Esophagus muscularis mucosa (tissue), 4 donors: ENCODE results near the gene HPN. TPM values are rescaled to one million over a fixed set of nuclear protein-coding genes. Genes with fewer than 3 reads are reported as not detected.
A peak's percentile ranks its signal among the peaks of the same experiment; 100 is the strongest.

Source experiments
- DNase-seq: peaks from one replicate; pipeline ENCODE4 v3.0.0-alpha.2; 2017; ENCODE audit errors: extremely low spot score
- H3K27ac ChIP-seq, 4 donors: fragments of 200-600 bp; sonication (generic); replicated peaks in 1 of 4; 1 replicate in 3 of 4; 2 replicates in 1 of 4; pipeline ENCODE4 v1.5.1; 2016 to 2019; ENCODE audit warnings: mild to moderate bottlenecking in 1 of 4
- H3K27me3 ChIP-seq, 4 donors: fragments of 200-600 bp; sonication (generic); one replicate each; pipeline versions ENCODE4 v1.5.1 to v1.6.0; 2016 to 2019
- H3K36me3 ChIP-seq, 4 donors: fragments of 200-600 bp; sonication (generic); one replicate each; pipeline ENCODE4 v1.5.1; 2016 to 2019
- H3K4me1 ChIP-seq, 4 donors: fragments of 200-600 bp; sonication (generic); one replicate each; pipeline ENCODE4 v1.5.1; 2016 to 2019
- H3K4me3 ChIP-seq, 4 donors: fragments of 200-600 bp; sonication (generic); 1 replicate in 2 of 4; 2 replicates in 2 of 4; pipeline ENCODE4 v1.5.1; 2016 to 2019; ENCODE audit warnings: mild to moderate bottlenecking in 4 of 4, moderate library complexity in 1 of 4
- H3K9me3 ChIP-seq, 4 donors: fragments of 200-600 bp; sonication (generic); 1 replicate in 3 of 4; 2 replicates in 1 of 4; pipeline ENCODE4 v1.5.1; 2016 to 2019
- EP300 ChIP-seq: sonication (generic); formaldehyde crosslinking; IDR thresholded peaks from one replicate; pipeline ENCODE4 v1.6.1; 2017; ENCODE audit warnings: antibody characterized with exemption
- POLR2A ChIP-seq: fragments of 450-650 bp; IDR thresholded peaks from one replicate; pipeline ENCODE4 v1.6.1; 2017; ENCODE audit warnings: antibody characterized with exemption, moderate library complexity, mild to moderate bottlenecking, low read depth
- POLR2AphosphoS5 ChIP-seq, 2 donors: sonication (generic); formaldehyde crosslinking; IDR thresholded peaks; one replicate each; pipeline ENCODE4 v1.6.1; 2017; ENCODE audit warnings: antibody characterized with exemption in 2 of 2
- WGBS: methylation state at CpG from one replicate; pipeline ENCODE4 v1.1.5; 2018; 5-methylcytosine and 5-hydroxymethylcytosine counted together
- intact Hi-C: fragments of 100-400 bp; cut with DNase I; formaldehyde crosslinking; loops from one replicate; pipeline ENCODE4 v1.15.1; 2023
- total RNA-seq, 4 donors: library from RNA; depleted of rRNA; stranded (reverse); fragments of >200 nt; gene quantifications; one replicate each; pipeline versions ENCODE4 v1.1.0 to v1.2.1, GENCODE V29; 2016
- TF ChIP-seq, protein P1 (sequence below), 3 experiments: fragments of 200-600 bp in 2 of 3; fragments of 450-650 bp in 1 of 3; sonication (generic) in 2 of 3; IDR thresholded peaks; one replicate each; pipeline ENCODE4 v1.5.1; 2017 to 2019; ENCODE audit warnings: antibody characterized with exemption in 3 of 3, mild to moderate bottlenecking in 2 of 3, moderate library complexity in 1 of 3

The HPN gene
- total RNA-seq, 4 donors from 2014 or later, result 0.33 to 0.86 (median 0.58) TPM; not detected in 1

DNA sequence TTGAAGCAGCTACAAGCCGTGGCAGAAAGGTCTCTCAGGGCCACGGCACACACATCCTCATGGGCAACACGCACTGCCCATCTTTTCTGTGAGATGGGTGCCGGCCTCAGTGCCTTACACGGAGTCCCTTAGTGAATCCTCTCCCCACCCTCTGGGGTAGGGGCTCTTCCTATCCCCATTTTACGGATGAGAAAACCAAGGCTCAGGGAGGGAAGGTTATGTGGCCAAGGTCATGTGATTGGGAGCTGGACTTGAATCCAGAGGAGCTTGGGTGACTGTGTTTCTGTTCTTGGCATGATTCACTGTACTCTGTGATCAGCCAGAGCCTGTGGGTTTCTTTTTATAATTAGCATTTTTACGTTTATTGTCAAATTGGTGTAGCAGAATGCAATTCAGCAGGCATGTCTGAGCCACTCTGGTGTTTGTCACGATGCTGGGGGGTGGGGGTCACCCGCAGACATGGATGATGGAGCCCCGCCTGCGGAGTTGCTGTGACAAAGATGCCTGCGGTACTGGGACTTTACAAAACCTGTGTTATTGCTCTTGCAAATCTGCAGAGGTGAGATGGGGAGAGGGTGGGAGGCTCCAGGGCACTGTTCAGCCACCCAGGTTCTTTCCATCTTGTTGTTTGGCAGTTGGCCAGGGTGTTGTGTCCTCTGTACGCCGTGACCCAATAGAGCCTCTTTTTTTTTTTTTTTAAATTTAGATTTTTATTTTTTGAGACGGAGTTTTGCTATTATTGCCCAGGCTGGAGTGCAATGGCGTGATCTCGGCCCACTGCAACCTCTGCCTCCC is 6.7 kb upstream of the HPN start:
- Histone ChIP-seq H3K36me3 (peaks cover 0 to 38% (median 12%) of the 10 kb centered on the region in 4 donors), H3K4me1 (peaks cover 17 to 46% (median 41%) of the 10 kb centered on the region in 4 donors), H3K27ac (no peak overlapping the region), H3K4me3 (no peak overlapping the region), H3K9me3 (no peaks in the 10 kb centered on the region), H3K27me3 (peaks cover 0 to 9% (median 3%) of the 10 kb centered on the region in 4 donors)
- intact Hi-C loops, result no loop called here
- TF ChIP-seq POLR2AphosphoS5 (IDR thresholded peaks at IDR 0.05) (no peak), POLR2A (no peak)
- TF ChIP-seq, protein P1, sequence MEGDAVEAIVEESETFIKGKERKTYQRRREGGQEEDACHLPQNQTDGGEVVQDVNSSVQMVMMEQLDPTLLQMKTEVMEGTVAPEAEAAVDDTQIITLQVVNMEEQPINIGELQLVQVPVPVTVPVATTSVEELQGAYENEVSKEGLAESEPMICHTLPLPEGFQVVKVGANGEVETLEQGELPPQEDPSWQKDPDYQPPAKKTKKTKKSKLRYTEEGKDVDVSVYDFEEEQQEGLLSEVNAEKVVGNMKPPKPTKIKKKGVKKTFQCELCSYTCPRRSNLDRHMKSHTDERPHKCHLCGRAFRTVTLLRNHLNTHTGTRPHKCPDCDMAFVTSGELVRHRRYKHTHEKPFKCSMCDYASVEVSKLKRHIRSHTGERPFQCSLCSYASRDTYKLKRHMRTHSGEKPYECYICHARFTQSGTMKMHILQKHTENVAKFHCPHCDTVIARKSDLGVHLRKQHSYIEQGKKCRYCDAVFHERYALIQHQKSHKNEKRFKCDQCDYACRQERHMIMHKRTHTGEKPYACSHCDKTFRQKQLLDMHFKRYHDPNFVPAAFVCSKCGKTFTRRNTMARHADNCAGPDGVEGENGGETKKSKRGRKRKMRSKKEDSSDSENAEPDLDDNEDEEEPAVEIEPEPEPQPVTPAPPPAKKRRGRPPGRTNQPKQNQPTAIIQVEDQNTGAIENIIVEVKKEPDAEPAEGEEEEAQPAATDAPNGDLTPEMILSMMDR (IDR thresholded peaks at IDR 0.05), result no peak
- WGBS, result 79% methylated on average over 15 of the region's 17 CpGs
- DNase-seq, result no peak

GRCh38 chr19:35037716-35038622 is 3.6 kb upstream of the HPN start:
- H3K4me3 ChIP-seq, result no peak overlapping the region
- 65% methylated on average over 13 of the region's 13 CpGs for WGBS
- intact Hi-C loops, result no loop called here
- peaks cover 0 to 27% (median 7%) of the 10 kb centered on the region in 4 donors for H3K27me3 ChIP-seq
- no peaks in the 10 kb centered on the region for H3K9me3 ChIP-seq
- no peak for DNase-seq
- H3K4me1 ChIP-seq, result peaks cover 30 to 55% (median 52%) of the 10 kb centered on the region in 4 donors
- TF ChIP-seq, protein P1 (IDR thresholded peaks at IDR 0.05), result no peak
- peak in 1 of 2 donors; percentile 41 for TF ChIP-seq POLR2AphosphoS5 (IDR thresholded peaks at IDR 0.05)
- no peak for TF ChIP-seq POLR2A
- H3K27ac ChIP-seq, result peak overlapping the region; percentile 31 to 73 (median 58)
- H3K36me3 ChIP-seq, result peaks cover 0 to 37% (median 12%) of the 10 kb centered on the region in 4 donors

DNA sequence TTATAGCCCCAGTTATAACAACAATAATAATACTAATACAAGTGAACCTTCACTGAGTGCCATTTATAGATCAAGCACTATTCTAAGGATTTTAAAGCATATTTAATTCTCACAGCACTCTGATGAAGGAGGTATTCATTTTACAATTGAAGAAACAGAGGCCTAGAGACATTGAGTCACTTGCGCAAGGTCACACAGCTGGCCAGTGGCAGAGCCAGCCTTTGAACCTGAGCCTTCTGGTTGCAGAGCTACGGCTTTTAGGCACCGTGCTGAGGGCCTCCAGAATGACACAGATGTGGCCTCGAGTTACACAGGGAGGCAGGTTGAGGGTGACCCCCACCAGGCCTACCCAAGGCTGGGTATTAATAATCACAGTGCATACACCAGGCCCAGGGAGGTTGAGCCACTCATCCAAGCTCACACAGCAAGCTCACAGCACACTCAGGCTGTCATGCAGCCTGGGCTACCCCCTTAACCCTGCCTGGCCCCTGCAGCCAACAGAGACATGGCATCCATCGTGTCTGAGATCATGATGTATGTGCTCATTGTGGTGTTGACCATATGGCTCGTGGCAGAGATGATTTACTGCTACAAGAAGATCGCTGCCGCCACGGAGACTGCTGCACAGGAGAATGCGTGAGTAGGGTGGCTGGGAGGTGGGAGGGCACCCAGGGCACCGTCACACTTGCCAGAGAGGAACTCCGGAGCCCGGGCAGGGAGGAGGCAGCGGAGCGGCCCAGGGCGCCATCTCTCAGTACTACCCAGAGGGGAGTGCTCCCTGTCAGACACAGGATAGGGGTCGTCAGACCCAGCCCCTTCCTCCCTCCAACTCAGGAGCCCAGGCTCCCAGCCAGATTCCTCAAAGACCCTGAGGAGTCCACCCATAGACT is 2.7 kb upstream of the HPN start:
- no peaks in the 10 kb centered on the region for H3K9me3 ChIP-seq
- peak overlapping the region; percentile 31 to 73 (median 70) for H3K27ac ChIP-seq
- H3K36me3 ChIP-seq, result peaks cover 0 to 28% (median 9%) of the 10 kb centered on the region in 4 donors
- no peak overlapping the region for H3K4me3 ChIP-seq
- no peak for DNase-seq
- H3K4me1 ChIP-seq, result peaks cover 30 to 55% (median 52%) of the 10 kb centered on the region in 4 donors
- TF ChIP-seq POLR2AphosphoS5 (IDR thresholded peaks at IDR 0.05) (no peak), EP300 (no peak), POLR2A (no peak)
- TF ChIP-seq, protein P1 (IDR thresholded peaks at IDR 0.05), result no peak
- intact Hi-C loops, result no loop called here
- 51% methylated on average over 9 of the region's 17 CpGs for WGBS
- peaks cover 0 to 27% (median 7%) of the 10 kb centered on the region in 4 donors for H3K27me3 ChIP-seq
